Small intestine (tissue), 16 donors: ENCODE data around the gene RNU2-1. TPM values are rescaled to one million over a fixed set of nuclear protein-coding genes. Genes with fewer than 3 reads are reported as not detected.
"Not testable (repeated sequence)": the region's sequence is repeated elsewhere in the genome, so short reads cannot be mapped to it uniquely, and the experiment has no call there.

Experiments used
- DNase-seq, 2 donors: peaks; one replicate each; pipeline versions ENCODE4 v3.0.0 to v3.0.0-alpha.2; 2013
- FAIRE-seq: peaks from 2 replicates; lab custom pipeline; 2012; peaks lifted over from hg19 to GRCh38; lab: Jason Lieb, UNC
- H3K27ac ChIP-seq, 3 donors: one replicate each; pipeline ENCODE4 v1.5.1; 2013; ENCODE audit warnings: low read length in 2 of 3, mild to moderate bottlenecking in 2 of 3, control low read depth in 1 of 3, inconsistent platforms in 1 of 3, low read depth in 1 of 3, moderate library complexity in 1 of 3
- H3K27me3 ChIP-seq, 3 donors: one replicate each; pipeline ENCODE4 v1.6.1; 2013; ENCODE audit warnings: low read length in 3 of 3, inconsistent platforms in 1 of 3; ENCODE audit not compliant: control insufficient read depth in 3 of 3, insufficient read depth in 3 of 3
- H3K36me3 ChIP-seq, 3 donors: one replicate each; pipeline ENCODE4 v1.6.1; 2013; ENCODE audit warnings: low read length in 3 of 3, inconsistent platforms in 1 of 3, low read depth in 1 of 3, mild to moderate bottlenecking in 1 of 3, moderate library complexity in 1 of 3; ENCODE audit not compliant: control insufficient read depth in 3 of 3, insufficient read depth in 2 of 3
- H3K4me1 ChIP-seq, 3 donors: one replicate each; pipeline ENCODE4 v1.6.1; 2013; ENCODE audit warnings: low read length in 2 of 3, inconsistent platforms in 1 of 3, low read depth in 1 of 3, mild to moderate bottlenecking in 1 of 3, moderate library complexity in 1 of 3; ENCODE audit not compliant: control insufficient read depth in 3 of 3, insufficient read depth in 2 of 3
- H3K4me3 ChIP-seq, 3 donors: one replicate each; pipeline ENCODE4 v1.5.1; 2013; ENCODE audit warnings: low read length in 3 of 3, control low read depth in 1 of 3, inconsistent platforms in 1 of 3, low read depth in 1 of 3, mild to moderate bottlenecking in 1 of 3, moderate library complexity in 1 of 3
- H3K9me3 ChIP-seq, 2 donors: one replicate each; pipeline ENCODE4 v1.6.1; 2013; ENCODE audit warnings: low read depth in 1 of 2, low read length in 1 of 2; ENCODE audit not compliant: control insufficient read depth in 2 of 2, insufficient read depth in 1 of 2
- WGBS, 3 donors: extraction: QIAGEN DNeasy Blood & Tissue Kit; methylation state at CpG; one replicate each; pipeline ENCODE4 v1.1.7; 2013; 5-methylcytosine and 5-hydroxymethylcytosine counted together
- long read RNA-seq, 10 donors: transcript quantifications; one replicate each; lab custom pipeline, GENCODE V29; 2026
- polyA plus RNA-seq, 4 donors: library from polyadenylated mRNA; stranded (reverse) in 3 of 4; unstranded in 1 of 4; fragments of 200-250 nt in 3 of 4; fragments of 120-200 nt in 1 of 4; gene quantifications; one replicate each; pipeline versions ENCODE4 v1.2.1 to v1.2.3, GENCODE V29; 2013
- donor health status: healthy with polysubstance abuse.
- donor health status: control.
- donor health status: control.
- donor health status: Bipolar disorder and iron deficiency.
- donor health status: healthy.

RNU2-1 gene
- not detected for polyA plus RNA-seq
- long read RNA-seq, donor 1 = 0 reads
- long read RNA-seq, donor 2, partial matches to known transcripts = 0 of 1 reads
- long read RNA-seq, donor 2, other reads (novel, unspliced or antisense) = 0 of 1 reads
- long read RNA-seq, donor 3, partial matches to known transcripts = 0 of 3 reads
- long read RNA-seq, donor 3, other reads (novel, unspliced or antisense) = 0 of 3 reads
- long read RNA-seq, donor 4 = 0 reads
- long read RNA-seq, donor 5 = 0 reads
- long read RNA-seq, donor 6, partial matches to known transcripts = 0 of 1 reads
- long read RNA-seq, donor 6, other reads (novel, unspliced or antisense) = 0 of 1 reads
- long read RNA-seq, donor 7, partial matches to known transcripts = 0 of 2 reads
- long read RNA-seq, donor 7, other reads (novel, unspliced or antisense) = 0 of 2 reads
- long read RNA-seq, donor 8 = 0 reads
- long read RNA-seq, donor 9, partial matches to known transcripts = 0 of 2 reads
- long read RNA-seq, donor 9, other reads (novel, unspliced or antisense) = 0 of 2 reads
- long read RNA-seq, donor 10, partial matches to known transcripts = 0 of 2 reads
- long read RNA-seq, donor 10, other reads (novel, unspliced or antisense) = 0 of 2 reads

- H3K27me3 ChIP-seq, H3K9me3 ChIP-seq, FAIRE-seq, H3K27ac ChIP-seq, H3K4me3 ChIP-seq, DNase-seq, H3K4me1 ChIP-seq, H3K36me3 ChIP-seq: not testable (repeated sequence)
- WGBS, 3 donors = no CpG with 5 or more reads among the region's 31 CpGs
Measured at GRCh38 chr17:43233877-43234276, at the start of gene RNU2-1. Gene RNU2-1 (minus strand): TSS chr17:43233977.

- not testable (repeated sequence) for FAIRE-seq, H3K4me3 ChIP-seq, DNase-seq, H3K4me1 ChIP-seq, H3K9me3 ChIP-seq, H3K27me3 ChIP-seq, H3K27ac ChIP-seq, H3K36me3 ChIP-seq
- WGBS, 3 donors = no CpG with 5 or more reads among the region's 30 CpGs
Measured at GRCh38 chr17:43272914-43273313, 39.1 kb upstream of the RNU2-1 start.

GRCh38 chr17:43272483-43272882, 38.7 kb upstream of the RNU2-1 start:
- not testable (repeated sequence) for H3K9me3 ChIP-seq, FAIRE-seq, DNase-seq, H3K27me3 ChIP-seq, H3K36me3 ChIP-seq, H3K4me1 ChIP-seq, H3K27ac ChIP-seq, H3K4me3 ChIP-seq
- WGBS, 3 donors = 13% methylated on average over 1 of the region's 12 CpGs; no CpG with 5 or more reads in 2 of the 3 donors

GRCh38 chr17:43270552-43271504, 37.1 kb upstream of the RNU2-1 start:
- DNase-seq, H3K4me3 ChIP-seq, H3K27ac ChIP-seq, H3K36me3 ChIP-seq, H3K9me3 ChIP-seq, H3K27me3 ChIP-seq, FAIRE-seq, H3K4me1 ChIP-seq: not testable (repeated sequence)
- WGBS, 3 donors = no CpG with 5 or more reads among the region's 43 CpGs

GRCh38 chr17:43246456-43246855, 12.7 kb upstream of the RNU2-1 start:
- H3K27me3 ChIP-seq, H3K4me3 ChIP-seq, H3K4me1 ChIP-seq, H3K9me3 ChIP-seq, DNase-seq, H3K27ac ChIP-seq, H3K36me3 ChIP-seq, FAIRE-seq: not testable (repeated sequence)
- 1 to 6% (median 6%) methylated on average over 10 to 12 of the region's 23 CpGs for WGBS, 3 donors

- not testable (repeated sequence) for H3K27me3 ChIP-seq, H3K27ac ChIP-seq, H3K36me3 ChIP-seq, H3K9me3 ChIP-seq, H3K4me1 ChIP-seq, H3K4me3 ChIP-seq, DNase-seq, FAIRE-seq
- 8% methylated on average over 3 of the region's 34 CpGs; no CpG with 5 or more reads in 2 of the 3 donors for WGBS, 3 donors
Measured at GRCh38 chr17:43240596-43241352, 7.0 kb upstream of the RNU2-1 start.

- FAIRE-seq, H3K9me3 ChIP-seq, H3K36me3 ChIP-seq, H3K4me1 ChIP-seq, H3K27ac ChIP-seq, H3K27me3 ChIP-seq, H3K4me3 ChIP-seq, DNase-seq: not testable (repeated sequence)
- WGBS, 3 donors = no CpG with 5 or more reads among the region's 26 CpGs
Measured at GRCh38 chr17:43239597-43239996, 5.8 kb upstream of the RNU2-1 start.
